ENCODE results near the gene PCGF3.
"Not testable (repeated sequence)": the region's sequence is repeated elsewhere in the genome, so short reads cannot be mapped to it uniquely, and the experiment has no call there.

The PCGF3 gene

DNA sequence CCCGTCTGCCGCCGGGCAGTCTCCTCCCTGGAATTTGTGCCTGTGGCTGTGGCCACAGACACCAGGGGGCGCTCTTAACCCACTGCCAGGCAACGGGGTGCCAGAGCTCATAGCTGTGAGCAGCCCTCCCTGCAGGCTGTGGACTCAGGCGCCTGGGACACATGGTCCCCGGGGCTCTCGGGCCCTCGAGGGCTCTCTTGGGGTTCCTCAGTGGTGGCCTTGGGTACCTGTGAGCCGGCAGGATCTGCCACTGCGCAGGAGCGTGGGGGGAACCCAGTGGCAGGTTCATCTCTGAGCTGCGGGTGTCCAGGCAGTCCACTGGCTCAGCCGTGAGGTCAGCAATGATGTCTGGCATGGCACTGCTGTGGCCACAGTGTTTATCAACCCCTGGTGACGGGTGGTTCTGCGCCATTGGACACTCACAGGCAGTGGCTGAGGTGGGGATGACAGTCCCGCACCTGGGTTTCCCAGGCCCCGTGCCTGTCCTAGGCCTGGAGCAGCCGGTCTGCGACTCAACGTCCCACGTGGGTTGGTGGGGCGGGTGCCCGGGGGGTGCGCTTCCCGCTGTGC lies 37.2 kb downstream of the PCGF3 start:
- peak; percentile 8 for DNase-seq

DNA sequence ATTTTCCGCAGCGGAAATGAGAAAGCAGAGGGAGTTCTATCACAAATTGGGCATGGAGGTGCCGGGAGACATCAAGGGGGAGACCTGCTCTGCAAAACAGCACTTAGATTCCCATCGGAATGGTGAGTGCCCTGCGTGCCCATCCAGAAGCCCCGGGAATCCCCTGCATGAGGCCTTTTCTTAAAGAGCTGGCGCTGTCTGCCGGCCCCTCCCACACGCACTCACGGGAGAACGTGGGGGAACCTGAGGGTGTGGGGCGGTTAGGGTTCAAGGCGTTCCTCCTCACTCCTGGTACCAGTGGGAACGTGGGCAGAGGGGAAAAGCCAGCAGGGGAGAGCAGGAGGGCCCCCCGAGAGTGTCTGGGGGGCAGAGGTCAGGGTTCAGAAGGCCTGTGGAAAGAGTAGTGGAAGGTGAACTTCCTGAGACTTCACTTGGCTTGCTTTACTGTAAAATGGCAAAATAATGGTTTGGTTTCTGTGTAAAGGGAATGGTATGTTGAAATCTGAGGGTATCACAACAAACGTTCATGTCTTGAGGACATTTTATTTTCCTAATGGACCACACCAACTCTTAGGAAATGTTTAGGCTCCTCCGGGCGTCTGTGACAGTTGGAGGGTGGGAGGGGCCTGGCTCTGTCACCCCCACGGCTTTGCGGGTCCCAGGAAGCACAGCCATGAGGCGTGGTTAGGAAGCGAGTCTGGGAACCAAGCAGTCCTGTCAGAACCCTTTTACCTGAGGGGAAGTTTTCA lies 38.0 kb downstream of the PCGF3 start:
- no peak for DNase-seq

DNA sequence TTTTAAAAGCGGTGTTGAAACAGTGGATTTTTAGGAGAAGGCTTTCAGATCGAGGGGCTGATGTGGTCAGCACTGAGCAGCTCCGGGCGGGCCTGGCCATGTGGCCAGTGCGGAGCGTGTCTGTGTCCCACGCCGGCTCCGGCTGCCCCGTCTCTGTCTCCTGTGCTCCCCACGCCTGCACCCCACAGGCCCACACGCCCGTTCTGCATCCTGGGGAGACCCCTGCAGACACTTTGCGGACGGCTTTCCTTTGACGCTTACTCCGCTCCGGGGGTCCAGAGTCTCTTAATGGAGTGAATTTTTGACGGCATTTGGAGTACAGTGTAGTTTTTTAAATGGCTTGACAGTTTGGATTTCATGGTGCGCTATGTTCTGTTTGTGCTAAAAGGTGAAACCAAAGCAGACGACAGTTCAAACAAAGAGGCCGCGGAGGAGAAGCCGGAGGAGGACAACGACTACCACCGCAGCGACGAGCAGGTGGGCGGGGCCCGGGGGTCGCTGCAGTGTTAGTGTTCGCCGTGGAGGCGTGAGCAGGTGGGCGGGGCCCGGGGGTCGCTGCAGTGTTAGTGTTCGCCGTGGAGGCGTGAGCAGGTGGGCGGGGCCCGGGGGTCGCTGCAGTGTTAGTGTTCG lies 38.7 kb downstream of the PCGF3 start:
- DNase-seq = no peak

DNA sequence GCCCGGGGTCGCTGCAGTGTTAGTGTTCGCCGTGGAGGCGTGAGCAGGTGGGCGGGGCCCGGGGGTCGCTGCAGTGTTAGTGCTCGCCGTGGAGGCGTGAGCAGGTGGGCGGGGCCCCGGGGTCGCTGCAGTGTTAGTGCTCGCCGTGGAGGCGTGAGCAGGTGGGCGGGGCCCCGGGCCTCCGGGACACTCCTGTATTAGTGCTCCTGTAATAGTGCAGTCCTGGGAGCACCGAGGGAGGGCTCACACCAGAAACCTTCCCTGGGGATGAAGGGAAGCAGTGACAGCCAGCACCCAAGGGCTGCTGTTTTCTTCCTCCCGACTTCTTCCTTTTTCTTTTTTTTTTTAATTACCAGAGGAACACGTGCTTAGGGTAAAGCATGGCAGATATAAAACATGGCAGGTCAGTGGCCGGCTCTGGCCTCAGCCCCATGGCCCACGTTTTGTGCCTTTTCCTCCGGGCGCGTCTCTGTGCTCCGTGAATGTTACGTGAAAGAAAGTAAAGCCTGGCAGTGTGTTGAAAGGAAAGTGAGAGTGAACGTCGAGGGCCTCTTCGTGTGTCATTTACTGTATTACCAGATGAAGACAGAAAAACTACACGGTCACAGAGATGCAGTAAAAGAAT lies 42.0 kb downstream of the PCGF3 start:
- DNase-seq = no peak

DNA sequence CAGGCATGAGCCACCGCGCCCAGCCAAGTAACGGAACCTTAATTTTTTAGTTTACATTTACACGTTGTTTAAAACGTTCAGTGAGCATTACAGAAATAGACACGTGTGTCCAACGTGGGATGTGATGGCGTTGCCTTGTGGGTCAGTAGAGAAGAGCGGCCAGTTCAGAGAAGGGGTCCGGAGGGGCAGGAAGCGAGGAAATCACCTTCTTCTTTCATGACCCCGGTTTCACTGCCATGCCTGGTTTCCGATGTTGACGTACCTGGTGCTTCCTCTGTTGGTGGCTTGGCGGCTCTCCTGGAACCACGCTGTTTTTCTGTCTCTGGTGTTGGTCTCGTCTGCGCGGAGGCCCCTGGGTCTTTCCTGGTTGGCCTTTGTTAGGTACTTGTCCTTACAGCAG lies 42.8 kb downstream of the PCGF3 start:
- DNase-seq = no peak

DNA sequence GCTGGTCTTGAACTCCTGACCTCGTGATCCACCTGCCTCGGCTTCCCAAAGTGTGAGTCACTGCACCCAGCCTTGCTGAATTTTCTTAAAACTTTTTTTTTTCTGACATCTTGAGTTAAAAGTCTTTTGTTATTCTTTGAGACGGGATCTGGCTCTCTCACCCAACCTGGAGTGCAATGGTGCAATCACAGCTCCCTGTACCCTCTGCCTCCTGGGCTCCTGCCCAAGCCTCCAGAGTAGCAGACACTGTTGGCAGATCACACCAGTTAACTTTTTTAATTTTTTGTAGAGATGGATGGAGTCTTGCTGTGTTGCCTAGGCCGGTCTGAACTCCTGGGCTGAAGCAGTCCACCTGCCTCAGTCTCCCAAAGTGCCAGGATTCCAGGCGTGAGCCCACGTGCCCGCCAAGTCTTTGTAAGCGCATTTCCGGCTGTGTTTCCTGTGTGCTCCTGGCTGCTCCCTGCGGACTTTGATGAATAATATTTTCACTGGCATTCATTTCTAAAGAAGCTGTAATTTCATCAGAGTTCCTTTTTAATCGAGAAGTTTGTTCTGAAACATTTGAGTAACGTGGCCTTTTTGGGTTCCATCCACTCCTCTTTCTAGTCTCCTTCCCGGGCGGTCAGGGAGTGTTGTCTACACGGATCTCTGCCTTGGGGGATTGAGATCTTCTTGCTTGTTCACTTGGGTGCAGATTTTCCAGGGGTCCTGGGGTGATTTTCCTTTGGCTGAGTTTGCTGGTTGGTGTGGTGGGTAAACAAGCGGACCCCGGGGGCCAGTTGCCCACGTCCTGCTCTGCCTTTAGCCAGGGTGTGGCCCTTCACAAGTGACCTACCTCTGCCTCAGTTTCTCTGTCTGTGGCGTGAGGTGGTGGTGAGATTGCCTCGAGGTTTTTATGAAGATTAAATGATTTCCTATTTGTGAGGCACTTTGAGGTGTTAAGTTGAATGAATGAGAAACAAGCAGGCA lies 44.4 kb downstream of the PCGF3 start:
- DNase-seq = no peak

DNA sequence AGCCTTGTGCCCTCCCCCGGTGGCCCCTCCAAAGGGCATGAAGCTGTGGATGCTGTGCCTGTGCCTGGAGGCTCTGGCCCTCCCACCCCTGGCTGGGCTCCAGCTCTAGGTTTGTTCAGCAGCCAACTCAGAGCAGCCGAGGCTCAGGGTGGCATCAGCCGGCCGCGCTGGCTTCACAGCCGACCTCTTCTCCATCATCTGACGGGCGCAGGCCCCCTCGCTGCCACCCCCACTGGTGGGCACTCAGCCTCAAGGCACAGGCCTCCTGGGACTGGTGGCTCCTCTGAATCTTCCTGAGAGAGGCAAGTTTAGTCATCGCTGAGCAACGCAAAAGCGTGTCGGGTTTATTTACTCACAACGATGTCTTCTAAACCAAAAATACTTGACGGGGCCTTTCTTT lies 46.0 kb downstream of the PCGF3 start:
- DNase-seq = peak; percentile 47

DNA sequence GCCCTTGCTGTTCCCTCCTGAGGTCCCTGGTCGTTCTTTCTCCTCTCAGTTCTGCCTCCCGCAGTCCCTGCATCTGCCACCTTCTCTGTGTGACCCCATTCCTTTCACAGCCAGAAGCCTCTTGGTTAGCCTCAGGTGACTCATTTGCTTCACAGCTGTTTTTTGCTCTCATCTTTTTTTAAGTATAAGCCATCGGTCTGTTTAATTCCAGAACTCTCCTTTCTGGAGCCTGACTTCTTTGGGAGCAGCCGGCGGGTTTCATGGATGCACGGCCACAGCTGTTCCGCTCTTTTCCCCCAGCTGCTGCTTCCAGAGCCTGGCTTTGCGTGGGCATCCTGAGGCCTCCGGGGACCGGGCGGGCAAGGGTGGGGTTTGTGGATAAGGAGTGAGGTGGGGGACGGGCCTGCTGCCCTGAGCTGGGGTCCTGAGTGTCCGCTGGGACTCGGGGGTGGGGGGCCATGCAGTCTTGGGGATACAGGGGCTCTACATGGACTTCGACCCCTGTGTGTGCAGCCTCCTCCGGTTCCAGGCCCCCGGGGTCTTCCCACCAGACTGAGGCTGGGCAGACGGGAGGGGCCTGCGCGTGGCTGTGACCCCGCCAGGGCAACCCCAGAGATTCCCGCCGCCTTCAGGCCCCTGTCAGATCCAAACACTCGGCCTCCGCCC lies 46.7 kb downstream of the PCGF3 start:
- peak; percentile 70 for DNase-seq

DNA sequence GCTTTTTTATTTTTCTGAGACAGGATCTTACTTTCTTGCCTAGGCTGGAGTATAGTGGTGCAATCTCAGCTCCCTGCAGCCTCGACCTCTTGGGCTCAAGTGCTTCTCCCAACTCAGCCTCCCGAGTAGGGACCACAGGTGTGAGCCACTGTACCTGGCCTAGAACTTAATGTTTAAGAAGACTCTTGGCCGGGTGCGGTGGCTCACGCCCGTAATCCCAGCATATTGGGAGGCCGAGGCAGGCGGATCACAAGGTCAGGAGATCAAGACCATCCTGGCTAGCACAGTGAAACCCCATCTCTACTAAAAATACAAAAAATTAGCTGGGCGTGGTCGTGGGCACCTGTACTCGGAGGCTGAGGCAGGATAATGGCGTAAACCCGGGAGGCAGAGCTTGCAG lies 47.6 kb downstream of the PCGF3 start:
- not testable (repeated sequence) for DNase-seq

DNA sequence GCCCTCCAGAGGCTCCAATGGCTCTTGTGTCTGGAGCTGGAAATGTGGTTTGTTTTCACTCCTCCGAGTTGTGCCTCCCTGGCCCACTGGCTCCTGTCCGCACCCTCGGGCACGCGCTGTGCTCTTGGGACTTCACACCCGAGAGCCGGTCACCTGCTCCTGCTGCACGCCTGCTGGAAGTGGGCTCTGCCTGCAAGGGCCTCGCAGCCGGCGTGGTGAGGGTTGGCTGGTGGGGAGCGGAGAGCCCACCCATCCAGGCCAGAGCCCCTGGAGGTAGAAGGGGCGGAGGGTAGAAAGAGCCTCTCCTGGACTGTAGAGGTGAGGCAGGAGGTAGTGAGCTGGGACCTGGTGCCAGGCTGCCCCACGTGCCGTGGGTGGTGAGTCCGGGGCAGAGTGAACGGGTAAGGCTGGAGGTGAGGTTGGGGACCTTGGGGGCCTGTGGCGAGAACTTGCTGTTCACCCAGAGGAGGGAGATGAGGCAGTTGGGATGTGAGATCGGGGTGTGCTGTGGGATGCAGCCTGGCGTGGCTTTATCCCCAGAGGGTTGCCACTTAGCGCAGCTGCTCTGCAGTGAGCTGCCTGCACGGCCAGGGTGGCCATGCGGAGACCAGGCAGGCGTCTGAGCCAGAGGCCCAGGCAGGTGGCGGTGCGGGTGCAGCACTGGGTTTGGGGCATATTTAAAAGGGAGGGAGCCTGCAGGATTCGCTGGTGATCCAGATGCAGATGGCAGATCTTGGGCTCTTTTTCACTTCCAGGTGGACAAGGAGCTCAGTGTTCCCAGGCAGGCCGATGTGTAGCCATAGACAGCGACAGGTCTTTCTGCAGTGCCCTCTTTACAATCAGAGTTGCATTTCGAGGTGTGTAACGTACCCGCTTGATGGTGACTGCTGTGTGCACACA lies 48.8 kb downstream of the PCGF3 start:
- DNase-seq = no peak

DNA sequence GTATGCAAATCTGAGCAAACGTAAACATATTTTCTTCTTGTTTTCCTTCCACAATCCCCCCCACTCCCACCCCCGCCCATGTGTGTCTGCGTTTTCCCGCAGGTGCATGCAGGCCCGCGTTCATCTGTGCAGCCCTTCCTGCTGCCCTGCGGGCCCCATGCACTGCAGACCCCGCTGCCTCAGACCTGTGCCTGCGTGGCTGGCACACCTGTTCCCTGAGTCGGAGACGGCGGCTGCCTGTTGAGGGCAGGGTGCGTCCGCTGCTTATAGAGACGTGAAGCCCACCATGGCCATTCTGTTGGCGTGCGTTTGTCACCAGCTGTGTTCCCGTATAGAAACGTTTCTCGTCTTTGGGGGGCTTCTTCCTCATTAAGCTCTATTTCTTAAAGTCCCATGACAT lies 51.5 kb downstream of the PCGF3 start:
- DNase-seq = no peak

DNA sequence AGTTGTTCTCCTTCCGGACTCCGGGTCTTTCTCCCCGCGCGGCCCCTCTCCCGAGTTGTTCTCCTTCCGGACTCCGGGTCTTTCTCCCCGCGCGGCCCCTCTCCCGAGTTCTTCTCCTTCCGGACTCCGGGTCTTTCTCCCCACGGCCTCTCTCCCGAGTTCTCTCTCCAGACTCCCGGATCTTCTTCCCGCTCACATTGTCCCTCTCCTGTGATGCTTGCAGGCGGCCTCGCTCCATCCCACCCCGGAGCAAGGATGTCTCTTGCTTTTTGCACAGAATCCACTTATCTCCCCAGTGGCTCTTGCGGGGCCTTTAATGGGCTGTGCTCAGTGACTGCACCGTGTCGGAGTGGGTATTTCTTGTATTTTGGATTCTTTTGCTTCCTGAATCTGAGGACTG lies 54.2 kb downstream of the PCGF3 start:
- not testable (repeated sequence) for DNase-seq

DNA sequence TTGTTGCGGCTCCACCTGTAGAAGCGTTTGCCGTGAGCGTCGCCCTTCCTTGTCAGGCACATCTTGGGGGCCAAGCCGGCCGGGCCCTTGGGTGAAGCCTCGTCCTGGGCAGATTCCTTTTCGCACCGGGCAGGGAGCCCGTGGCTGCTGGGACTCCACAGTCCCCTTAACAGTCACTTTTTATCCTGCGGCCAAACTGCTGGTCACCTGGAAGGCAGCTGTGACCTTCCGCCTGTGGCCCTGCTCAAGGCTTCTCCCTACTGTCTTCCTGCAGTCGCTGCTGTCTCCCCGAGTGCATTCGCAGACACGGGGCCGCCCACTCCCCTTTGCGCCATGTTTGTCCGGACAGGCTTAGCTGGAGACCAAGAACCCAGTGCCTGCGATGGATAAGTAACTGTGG lies 55.0 kb downstream of the PCGF3 start:
- no peak for DNase-seq

DNA sequence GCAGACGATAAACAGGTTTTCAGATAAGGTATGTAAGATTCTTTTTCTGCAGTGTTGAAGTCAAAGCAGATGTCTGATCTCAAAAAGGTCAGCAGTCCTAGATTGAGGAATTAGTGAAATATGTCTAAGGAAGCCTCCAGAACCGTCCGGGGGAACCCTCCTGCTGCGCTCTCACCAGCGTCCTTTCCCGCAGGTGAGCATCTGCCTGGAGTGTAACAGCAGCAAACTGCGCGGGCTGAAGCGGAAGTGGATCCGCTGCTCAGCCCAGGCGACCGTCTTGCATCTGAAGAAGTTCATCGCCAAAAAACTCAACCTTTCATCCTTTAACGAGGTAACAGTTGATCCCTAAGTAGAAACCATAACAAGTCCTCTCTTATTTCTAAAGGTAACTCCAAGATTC lies 55.5 kb downstream of the PCGF3 start:
- no peak for DNase-seq

DNA sequence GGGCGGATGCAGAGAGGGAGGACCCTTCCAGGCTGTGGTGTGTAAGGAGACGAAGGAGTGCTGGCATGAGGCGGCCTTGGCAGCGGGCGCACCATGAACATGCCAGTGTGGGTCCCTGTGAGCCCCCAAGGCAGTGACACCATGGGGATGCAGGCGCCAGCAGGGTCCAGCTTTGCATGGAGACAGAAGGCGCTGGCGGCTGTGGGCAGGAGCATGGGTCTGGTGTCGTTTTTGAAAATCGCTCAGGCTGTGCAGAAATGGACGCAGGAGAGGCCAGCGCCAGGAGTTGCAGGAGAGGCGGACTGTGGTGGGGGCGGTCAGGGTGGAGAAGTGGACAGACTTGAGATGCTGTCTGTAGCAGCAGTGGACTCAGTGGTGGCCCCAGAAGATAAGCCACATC lies 56.1 kb downstream of the PCGF3 start:
- DNase-seq = no peak

DNA sequence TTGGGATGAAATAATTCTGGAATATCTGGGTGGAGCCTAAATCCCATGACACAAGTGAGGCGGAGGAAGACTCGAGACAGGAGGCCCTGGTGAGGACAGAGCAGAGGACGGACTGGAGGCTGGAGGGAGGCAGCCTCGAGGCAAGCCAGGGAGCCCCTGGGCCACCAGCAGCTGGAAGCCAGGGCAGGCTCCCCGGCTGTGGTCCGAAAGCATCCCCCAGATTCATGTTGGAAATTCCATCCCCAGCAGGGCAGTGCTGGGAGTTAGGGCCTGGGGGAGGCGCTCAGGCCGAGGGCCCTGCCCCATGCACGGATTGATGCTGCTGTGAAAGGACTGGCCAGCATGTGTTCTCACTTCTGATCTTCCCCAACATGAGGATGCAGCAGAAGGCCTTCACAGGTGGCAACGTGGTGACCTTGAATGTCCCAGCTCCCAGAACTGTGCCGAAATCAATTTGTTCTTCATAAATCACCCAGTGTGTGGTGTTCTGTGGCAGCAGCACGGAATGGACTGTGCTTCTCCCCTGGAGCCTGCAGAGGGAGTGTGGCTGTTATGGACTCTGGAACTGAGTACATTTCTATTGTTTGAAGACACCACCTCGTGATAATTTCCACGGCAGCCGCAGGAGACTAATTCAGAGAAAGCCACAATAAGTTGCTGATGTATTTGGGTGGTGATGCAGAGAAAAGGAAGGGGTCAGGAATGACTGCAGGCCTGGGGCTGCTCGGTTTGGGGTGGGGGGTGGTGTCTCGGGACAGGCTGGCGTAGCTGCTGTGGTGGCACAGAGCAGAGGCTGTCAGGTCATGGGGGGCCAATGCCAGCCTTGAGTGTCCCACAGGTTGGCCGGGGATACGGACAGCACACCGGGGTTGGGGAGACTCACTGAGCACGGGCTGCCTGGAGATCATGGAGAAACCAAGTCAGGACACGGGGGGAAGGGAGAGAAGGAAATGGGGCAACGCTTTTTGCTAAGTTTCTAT lies 56.9 kb downstream of the PCGF3 start:
- peak; percentile 12 for DNase-seq

DNA sequence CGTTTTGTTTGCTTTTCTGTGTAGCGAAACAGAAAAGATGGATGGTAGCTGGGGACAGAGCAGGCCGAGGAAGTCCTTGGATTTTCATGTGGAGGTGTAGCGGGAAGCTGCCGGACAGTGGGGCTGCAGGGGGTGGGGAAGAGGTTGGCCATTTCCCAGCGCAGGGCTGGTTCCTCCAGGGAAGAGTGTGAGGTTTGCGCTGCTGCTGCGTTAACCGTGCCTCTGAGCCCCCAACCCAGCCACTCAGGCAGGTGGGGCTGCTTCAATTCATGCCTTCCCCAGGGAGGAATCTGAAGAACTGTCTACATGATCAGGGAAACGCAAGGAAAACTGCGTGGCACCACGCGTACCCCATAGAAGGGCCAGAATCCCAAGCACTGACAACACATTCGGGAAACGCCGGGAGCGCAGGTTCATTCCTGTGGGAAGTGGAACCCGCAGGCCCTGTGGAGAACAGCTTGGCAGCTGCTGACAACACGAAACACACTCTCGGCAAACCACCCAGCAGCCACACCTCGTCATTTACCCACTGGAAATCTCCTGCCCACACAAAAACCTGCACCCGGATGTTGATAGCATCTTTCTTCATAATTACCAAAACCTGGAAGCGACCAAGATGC lies 57.7 kb downstream of the PCGF3 start:
- no peak for DNase-seq

DNA sequence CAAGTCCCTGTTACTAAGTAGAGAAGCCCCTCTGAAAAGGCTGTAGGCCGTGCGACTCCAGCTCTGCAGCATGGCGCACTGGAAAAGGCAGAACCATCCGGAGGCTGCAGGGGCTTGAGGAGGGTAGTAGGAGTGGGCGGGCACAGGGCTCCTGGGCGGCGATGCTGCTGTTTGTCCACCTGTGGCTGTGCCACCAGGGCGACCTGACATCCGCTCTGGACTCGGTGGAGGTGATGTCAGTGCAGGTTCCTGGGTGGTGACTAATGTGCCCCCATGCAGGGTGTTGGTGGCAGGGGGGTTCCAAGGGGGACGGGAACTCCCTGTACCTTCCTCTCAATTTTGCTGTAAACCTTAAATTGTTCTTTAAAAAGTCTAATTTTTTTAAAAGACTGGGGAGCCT lies 58.3 kb downstream of the PCGF3 start:
- DNase-seq = no peak

DNA sequence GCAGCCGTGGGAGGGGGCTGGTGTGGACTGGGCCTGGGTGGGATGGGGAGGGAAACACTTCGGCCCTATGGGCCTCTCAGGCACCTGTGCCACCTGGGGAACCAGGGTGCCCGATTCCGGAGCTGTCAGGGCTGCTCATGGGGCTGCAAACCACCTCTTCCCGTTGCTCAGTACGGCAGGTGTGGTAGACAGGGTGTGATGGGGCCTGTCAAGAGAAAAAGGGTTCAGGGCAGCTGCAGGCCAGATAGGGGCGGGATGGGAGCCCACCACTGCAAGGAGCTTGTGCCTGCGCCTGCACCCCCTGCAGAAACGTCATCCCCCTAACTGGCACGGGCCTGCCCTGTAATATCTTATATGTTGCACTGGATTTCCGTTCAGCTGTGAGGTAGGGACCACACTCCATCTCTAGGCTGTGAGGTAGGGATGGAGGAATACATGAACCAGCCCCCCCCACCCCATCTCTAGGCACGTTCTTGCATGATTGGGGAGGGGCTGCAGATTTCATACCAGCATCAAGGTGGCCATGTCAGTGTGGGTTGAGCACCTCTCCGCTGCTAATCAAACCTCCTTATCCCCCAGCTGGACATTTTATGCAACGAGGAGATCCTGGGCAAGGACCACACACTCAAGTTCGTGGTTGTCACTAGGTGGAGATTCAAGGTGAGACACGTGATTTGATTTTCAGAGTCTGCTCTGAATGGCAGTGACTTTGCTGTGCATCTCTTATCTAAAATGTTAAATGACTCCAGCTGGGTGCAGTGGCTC lies 59.0 kb downstream of the PCGF3 start:
- DNase-seq = no peak

All from NCI-H1694 treated with DMSO at 0.1 percent for 48 hours (cell line).